HEK293 (cell line): ENCODE measurements around the gene FSTL4.

Experiments
- ZFP37 ChIP-seq: fragments of 450-650 bp; formaldehyde crosslinking; IDR thresholded peaks from 2 replicates; pipeline ENCODE4 v1.5.1; 2016; ENCODE audit warnings: missing biosample characterization, missing genetic modification characterization
- ZNF341 ChIP-seq: fragments of 450-650 bp; formaldehyde crosslinking; IDR thresholded peaks from 2 replicates; pipeline ENCODE4; 2016; ENCODE audit warnings: low read depth, missing biosample characterization, missing genetic modification characterization
- ZNF416 ChIP-seq: fragments of 450-650 bp; formaldehyde crosslinking; IDR thresholded peaks from 2 replicates; pipeline ENCODE4 v1.5.1; 2016; ENCODE audit warnings: missing biosample characterization, missing genetic modification characterization
- ZNF843 ChIP-seq: fragments of 450-650 bp; formaldehyde crosslinking; IDR thresholded peaks from 2 replicates; pipeline ENCODE4 v1.5.1; 2016; ENCODE audit warnings: missing biosample characterization, missing genetic modification characterization
- TF ChIP-seq, protein P1 (sequence below): fragments of 450-650 bp; formaldehyde crosslinking; IDR thresholded peaks from 2 replicates; pipeline ENCODE4 v1.5.1; 2016; ENCODE audit warnings: missing biosample characterization, missing genetic modification characterization
- TF ChIP-seq, protein P2 (sequence below): fragments of 450-650 bp; formaldehyde crosslinking; IDR thresholded peaks from 2 replicates; pipeline ENCODE4 v1.5.1; 2016; ENCODE audit warnings: missing biosample characterization, missing genetic modification characterization
- TF ChIP-seq, protein P3 (sequence below): fragments of 450-650 bp; formaldehyde crosslinking; IDR thresholded peaks from 2 replicates; pipeline ENCODE4 v1.5.1; 2016; ENCODE audit warnings: missing biosample characterization, missing genetic modification characterization
- TF ChIP-seq, protein P4 (sequence below): fragments of 450-650 bp; formaldehyde crosslinking; IDR thresholded peaks from 2 replicates; pipeline ENCODE4 v1.5.1; 2016; ENCODE audit warnings: missing biosample characterization, missing genetic modification characterization
- TF ChIP-seq, protein P5 (sequence below): fragments of 450-650 bp; formaldehyde crosslinking; IDR thresholded peaks from 2 replicates; pipeline ENCODE4; 2016; ENCODE audit warnings: missing biosample characterization, missing genetic modification characterization

DNA sequence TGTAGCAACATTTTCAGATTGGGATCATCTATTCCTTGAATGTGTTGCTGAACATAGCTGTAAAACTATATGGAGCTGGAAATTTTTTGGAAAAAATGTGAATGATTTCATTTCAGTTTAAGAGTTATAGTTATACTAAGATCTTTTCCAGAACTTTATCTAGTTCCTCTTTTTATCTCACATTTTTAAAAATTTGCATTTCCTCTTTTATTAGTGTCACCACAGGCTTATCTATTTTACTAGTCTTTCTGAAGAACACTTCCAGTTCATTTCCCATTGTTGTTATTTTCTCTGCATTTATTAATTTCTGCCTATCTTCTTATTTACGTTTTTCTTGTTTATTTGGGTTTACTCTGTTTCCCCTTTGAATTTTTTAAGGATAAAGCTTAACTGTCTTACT is 46.0 kb upstream of the FSTL4 start:
- TF ChIP-seq, protein P1, sequence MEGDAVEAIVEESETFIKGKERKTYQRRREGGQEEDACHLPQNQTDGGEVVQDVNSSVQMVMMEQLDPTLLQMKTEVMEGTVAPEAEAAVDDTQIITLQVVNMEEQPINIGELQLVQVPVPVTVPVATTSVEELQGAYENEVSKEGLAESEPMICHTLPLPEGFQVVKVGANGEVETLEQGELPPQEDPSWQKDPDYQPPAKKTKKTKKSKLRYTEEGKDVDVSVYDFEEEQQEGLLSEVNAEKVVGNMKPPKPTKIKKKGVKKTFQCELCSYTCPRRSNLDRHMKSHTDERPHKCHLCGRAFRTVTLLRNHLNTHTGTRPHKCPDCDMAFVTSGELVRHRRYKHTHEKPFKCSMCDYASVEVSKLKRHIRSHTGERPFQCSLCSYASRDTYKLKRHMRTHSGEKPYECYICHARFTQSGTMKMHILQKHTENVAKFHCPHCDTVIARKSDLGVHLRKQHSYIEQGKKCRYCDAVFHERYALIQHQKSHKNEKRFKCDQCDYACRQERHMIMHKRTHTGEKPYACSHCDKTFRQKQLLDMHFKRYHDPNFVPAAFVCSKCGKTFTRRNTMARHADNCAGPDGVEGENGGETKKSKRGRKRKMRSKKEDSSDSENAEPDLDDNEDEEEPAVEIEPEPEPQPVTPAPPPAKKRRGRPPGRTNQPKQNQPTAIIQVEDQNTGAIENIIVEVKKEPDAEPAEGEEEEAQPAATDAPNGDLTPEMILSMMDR: no peak
- TF ChIP-seq, protein P2, sequence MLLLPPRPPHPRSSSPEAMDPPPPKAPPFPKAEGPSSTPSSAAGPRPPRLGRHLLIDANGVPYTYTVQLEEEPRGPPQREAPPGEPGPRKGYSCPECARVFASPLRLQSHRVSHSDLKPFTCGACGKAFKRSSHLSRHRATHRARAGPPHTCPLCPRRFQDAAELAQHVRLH: no peak
- TF ChIP-seq, protein P3, sequence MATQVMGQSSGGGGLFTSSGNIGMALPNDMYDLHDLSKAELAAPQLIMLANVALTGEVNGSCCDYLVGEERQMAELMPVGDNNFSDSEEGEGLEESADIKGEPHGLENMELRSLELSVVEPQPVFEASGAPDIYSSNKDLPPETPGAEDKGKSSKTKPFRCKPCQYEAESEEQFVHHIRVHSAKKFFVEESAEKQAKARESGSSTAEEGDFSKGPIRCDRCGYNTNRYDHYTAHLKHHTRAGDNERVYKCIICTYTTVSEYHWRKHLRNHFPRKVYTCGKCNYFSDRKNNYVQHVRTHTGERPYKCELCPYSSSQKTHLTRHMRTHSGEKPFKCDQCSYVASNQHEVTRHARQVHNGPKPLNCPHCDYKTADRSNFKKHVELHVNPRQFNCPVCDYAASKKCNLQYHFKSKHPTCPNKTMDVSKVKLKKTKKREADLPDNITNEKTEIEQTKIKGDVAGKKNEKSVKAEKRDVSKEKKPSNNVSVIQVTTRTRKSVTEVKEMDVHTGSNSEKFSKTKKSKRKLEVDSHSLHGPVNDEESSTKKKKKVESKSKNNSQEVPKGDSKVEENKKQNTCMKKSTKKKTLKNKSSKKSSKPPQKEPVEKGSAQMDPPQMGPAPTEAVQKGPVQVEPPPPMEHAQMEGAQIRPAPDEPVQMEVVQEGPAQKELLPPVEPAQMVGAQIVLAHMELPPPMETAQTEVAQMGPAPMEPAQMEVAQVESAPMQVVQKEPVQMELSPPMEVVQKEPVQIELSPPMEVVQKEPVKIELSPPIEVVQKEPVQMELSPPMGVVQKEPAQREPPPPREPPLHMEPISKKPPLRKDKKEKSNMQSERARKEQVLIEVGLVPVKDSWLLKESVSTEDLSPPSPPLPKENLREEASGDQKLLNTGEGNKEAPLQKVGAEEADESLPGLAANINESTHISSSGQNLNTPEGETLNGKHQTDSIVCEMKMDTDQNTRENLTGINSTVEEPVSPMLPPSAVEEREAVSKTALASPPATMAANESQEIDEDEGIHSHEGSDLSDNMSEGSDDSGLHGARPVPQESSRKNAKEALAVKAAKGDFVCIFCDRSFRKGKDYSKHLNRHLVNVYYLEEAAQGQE (tag by site-specific recombination): no peak
- TF ChIP-seq ZFP37 (tag by site-specific recombination): no peak
- TF ChIP-seq, protein P4, sequence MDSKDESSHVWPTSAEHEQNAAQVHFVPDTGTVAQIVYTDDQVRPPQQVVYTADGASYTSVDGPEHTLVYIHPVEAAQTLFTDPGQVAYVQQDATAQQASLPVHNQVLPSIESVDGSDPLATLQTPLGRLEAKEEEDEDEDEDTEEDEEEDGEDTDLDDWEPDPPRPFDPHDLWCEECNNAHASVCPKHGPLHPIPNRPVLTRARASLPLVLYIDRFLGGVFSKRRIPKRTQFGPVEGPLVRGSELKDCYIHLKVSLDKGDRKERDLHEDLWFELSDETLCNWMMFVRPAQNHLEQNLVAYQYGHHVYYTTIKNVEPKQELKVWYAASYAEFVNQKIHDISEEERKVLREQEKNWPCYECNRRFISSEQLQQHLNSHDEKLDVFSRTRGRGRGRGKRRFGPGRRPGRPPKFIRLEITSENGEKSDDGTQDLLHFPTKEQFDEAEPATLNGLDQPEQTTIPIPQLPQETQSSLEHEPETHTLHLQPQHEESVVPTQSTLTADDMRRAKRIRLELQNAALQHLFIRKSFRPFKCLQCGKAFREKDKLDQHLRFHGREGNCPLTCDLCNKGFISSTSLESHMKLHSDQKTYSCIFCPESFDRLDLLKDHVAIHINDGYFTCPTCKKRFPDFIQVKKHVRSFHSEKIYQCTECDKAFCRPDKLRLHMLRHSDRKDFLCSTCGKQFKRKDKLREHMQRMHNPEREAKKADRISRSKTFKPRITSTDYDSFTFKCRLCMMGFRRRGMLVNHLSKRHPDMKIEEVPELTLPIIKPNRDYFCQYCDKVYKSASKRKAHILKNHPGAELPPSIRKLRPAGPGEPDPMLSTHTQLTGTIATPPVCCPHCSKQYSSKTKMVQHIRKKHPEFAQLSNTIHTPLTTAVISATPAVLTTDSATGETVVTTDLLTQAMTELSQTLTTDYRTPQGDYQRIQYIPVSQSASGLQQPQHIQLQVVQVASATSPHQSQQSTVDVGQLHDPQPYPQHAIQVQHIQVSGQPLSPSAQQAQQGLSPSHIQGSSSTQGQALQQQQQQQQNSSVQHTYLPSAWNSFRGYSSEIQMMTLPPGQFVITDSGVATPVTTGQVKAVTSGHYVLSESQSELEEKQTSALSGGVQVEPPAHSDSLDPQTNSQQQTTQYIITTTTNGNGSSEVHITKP (tag by site-specific recombination): no peak
- TF ChIP-seq ZNF843: no peak
- TF ChIP-seq, protein P5, sequence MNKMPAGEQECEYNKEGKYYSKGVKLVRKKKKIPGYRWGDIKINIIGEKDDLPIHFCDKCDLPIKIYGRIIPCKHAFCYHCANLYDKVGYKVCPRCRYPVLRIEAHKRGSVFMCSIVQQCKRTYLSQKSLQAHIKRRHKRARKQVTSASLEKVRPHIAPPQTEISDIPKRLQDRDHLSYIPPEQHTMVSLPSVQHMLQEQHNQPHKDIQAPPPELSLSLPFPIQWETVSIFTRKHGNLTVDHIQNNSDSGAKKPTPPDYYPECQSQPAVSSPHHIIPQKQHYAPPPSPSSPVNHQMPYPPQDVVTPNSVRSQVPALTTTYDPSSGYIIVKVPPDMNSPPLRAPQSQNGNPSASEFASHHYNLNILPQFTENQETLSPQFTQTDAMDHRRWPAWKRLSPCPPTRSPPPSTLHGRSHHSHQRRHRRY (tag by site-specific recombination): no peak
- no peak for TF ChIP-seq ZNF341 (tag by site-specific recombination)
- TF ChIP-seq ZNF416 (tag by site-specific recombination): no peak
